Esophagus muscularis mucosa (tissue), 4 donors: Measurements from ENCODE around the gene EGF.

Source experiments
- EP300 ChIP-seq: sonication (generic); formaldehyde crosslinking; IDR thresholded peaks from one replicate; pipeline ENCODE4 v1.6.1; 2017; ENCODE audit warnings: antibody characterized with exemption
- POLR2AphosphoS5 ChIP-seq, 2 donors: sonication (generic); formaldehyde crosslinking; IDR thresholded peaks; one replicate each; pipeline ENCODE4 v1.6.1; 2017; ENCODE audit warnings: antibody characterized with exemption in 2 of 2
- TF ChIP-seq, protein P1 (sequence below), 3 experiments: fragments of 200-600 bp in 2 of 3; fragments of 450-650 bp in 1 of 3; sonication (generic) in 2 of 3; IDR thresholded peaks; one replicate each; pipeline ENCODE4 v1.5.1; 2017 to 2019; ENCODE audit warnings: antibody characterized with exemption in 3 of 3, mild to moderate bottlenecking in 2 of 3, moderate library complexity in 1 of 3

DNA sequence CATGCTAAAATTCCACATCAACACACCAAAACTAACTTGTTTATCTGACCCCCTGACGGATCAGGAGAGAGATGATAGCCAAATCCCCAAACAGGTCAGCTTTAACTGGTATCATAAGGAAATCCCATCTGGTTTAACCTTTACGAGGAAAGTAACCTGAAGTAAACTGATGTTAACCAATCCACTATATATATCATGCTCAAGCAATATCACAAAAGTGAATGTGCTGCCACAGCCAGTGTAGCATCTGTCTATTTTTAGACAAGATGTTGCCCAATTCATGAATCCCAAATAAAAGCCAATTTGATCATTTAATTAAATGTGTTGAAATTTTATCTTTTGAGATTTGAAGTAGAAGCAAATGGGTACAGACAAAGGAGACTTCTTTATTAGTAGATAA, 44.5 kb downstream of the EGF start:
- TF ChIP-seq, protein P1, sequence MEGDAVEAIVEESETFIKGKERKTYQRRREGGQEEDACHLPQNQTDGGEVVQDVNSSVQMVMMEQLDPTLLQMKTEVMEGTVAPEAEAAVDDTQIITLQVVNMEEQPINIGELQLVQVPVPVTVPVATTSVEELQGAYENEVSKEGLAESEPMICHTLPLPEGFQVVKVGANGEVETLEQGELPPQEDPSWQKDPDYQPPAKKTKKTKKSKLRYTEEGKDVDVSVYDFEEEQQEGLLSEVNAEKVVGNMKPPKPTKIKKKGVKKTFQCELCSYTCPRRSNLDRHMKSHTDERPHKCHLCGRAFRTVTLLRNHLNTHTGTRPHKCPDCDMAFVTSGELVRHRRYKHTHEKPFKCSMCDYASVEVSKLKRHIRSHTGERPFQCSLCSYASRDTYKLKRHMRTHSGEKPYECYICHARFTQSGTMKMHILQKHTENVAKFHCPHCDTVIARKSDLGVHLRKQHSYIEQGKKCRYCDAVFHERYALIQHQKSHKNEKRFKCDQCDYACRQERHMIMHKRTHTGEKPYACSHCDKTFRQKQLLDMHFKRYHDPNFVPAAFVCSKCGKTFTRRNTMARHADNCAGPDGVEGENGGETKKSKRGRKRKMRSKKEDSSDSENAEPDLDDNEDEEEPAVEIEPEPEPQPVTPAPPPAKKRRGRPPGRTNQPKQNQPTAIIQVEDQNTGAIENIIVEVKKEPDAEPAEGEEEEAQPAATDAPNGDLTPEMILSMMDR (IDR thresholded peaks at IDR 0.05) = no peak
- no peak for TF ChIP-seq EP300
- no peak for TF ChIP-seq POLR2AphosphoS5 (IDR thresholded peaks at IDR 0.05)
